H9 (cell line): ENCODE measurements around the gene IQSEC1. TPM values are rescaled to one million over a fixed set of nuclear protein-coding genes. Genes with fewer than 3 reads are reported as not detected.

Source experiments
- DNase-seq: peaks from one replicate; pipeline ENCODE4 v3.0.0-alpha.2; 2017
- H2AFZ ChIP-seq: one replicate; pipeline ENCODE4 v1.6.1; 2013; ENCODE audit warnings: mild to moderate bottlenecking, low read length, control low read depth, moderate library complexity
- H2AK5ac ChIP-seq: 2 replicates; pipeline ENCODE4 v1.6.1; 2013; ENCODE audit warnings: low read length, control low read depth, mixed read lengths; ENCODE audit not compliant: insufficient read length
- H2BK120ac ChIP-seq: one replicate; pipeline ENCODE4 v1.6.1; 2013; ENCODE audit warnings: low read depth, mild to moderate bottlenecking, low read length, control low read depth, inconsistent platforms; ENCODE audit not compliant: poor library complexity, severe bottlenecking
- H2BK12ac ChIP-seq: 2 replicates; pipeline ENCODE4 v1.6.1; 2013; ENCODE audit warnings: low read length, control low read depth, mixed read lengths, low read depth; ENCODE audit not compliant: insufficient read length
- H2BK15ac ChIP-seq: 2 replicates; pipeline ENCODE4 v1.6.1; 2013; ENCODE audit warnings: low read depth, low read length, control low read depth
- H2BK20ac ChIP-seq: one replicate; pipeline ENCODE4 v1.6.1; 2013; ENCODE audit warnings: low read depth, mild to moderate bottlenecking, low read length, control low read depth, inconsistent platforms; ENCODE audit not compliant: poor library complexity, severe bottlenecking
- H2BK5ac ChIP-seq: 2 replicates; pipeline ENCODE4 v1.6.1; 2013; ENCODE audit warnings: low read length, control low read depth, mixed read lengths; ENCODE audit not compliant: insufficient read length
- H3K14ac ChIP-seq: 2 replicates; pipeline ENCODE4 v1.6.1; 2013; ENCODE audit warnings: low read length, control low read depth; ENCODE audit not compliant: insufficient read depth
- H3K18ac ChIP-seq: 2 replicates; pipeline ENCODE4 v1.6.1; 2013; ENCODE audit warnings: low read depth, mild to moderate bottlenecking, mixed read lengths, low read length, control low read depth; ENCODE audit not compliant: insufficient read length
- H3K23ac ChIP-seq: 2 replicates; pipeline ENCODE4 v1.6.1; 2013; ENCODE audit warnings: low read length, control low read depth, mixed read lengths, low read depth; ENCODE audit not compliant: insufficient read length
- H3K23me2 ChIP-seq: 2 replicates; pipeline ENCODE4 v1.6.1; 2013; ENCODE audit warnings: low read depth, mild to moderate bottlenecking, mixed read lengths, low read length, control low read depth; ENCODE audit not compliant: insufficient read length, poor library complexity, severe bottlenecking
- H3K27ac ChIP-seq: 2 replicates; pipeline ENCODE4 v1.5.1; 2013; ENCODE audit warnings: low read length, control low read depth, mixed read lengths, low read depth; ENCODE audit not compliant: insufficient read length
- H3K27me3 ChIP-seq: 2 replicates; pipeline ENCODE4 v1.6.1; 2013; ENCODE audit warnings: low read length, control low read depth, inconsistent platforms; ENCODE audit not compliant: insufficient read depth
- H3K4ac ChIP-seq: 2 replicates; pipeline ENCODE4 v1.6.1; 2013; ENCODE audit warnings: low read depth, mild to moderate bottlenecking, control low read depth, inconsistent platforms, low read length, moderate library complexity
- H3K4me1 ChIP-seq: 2 replicates; pipeline ENCODE4 v1.6.1; 2013; ENCODE audit warnings: low read length, control low read depth, inconsistent platforms; ENCODE audit not compliant: insufficient read depth
- H3K4me2 ChIP-seq: 2 replicates; pipeline ENCODE4 v1.6.1; 2013; ENCODE audit warnings: low read length, control low read depth, mixed read lengths; ENCODE audit not compliant: insufficient read length, insufficient read depth
- H3K56ac ChIP-seq: 2 replicates; pipeline ENCODE4 v1.6.1; 2013; ENCODE audit warnings: low read depth, mild to moderate bottlenecking, mixed read lengths, low read length, control low read depth; ENCODE audit not compliant: insufficient read length
- H3K79me1 ChIP-seq: 2 replicates; pipeline ENCODE4 v1.6.1; 2013; ENCODE audit warnings: low read depth, mild to moderate bottlenecking, moderate library complexity, low read length, control low read depth, inconsistent platforms; ENCODE audit not compliant: insufficient read depth, poor library complexity, severe bottlenecking
- H3K79me2 ChIP-seq: 2 replicates; pipeline ENCODE4 v1.6.1; 2013; ENCODE audit warnings: low read length, control low read depth, inconsistent platforms; ENCODE audit not compliant: insufficient read depth
- H3K9ac ChIP-seq: 2 replicates; pipeline ENCODE4 v1.6.1; 2013; ENCODE audit warnings: low read length, control low read depth, mixed read lengths; ENCODE audit not compliant: insufficient read length; ENCODE audit errors: extremely low read depth
- H3K9me3 ChIP-seq: one replicate; pipeline ENCODE4 v1.6.1; 2013; ENCODE audit warnings: low read depth, low read length, inconsistent platforms; ENCODE audit not compliant: control insufficient read depth
- H3T11ph ChIP-seq: one replicate; pipeline ENCODE4 v1.6.1; 2013; ENCODE audit warnings: mild to moderate bottlenecking, low read length, control low read depth, inconsistent platforms
- H4K20me1 ChIP-seq: one replicate; pipeline ENCODE4 v1.6.1; 2013; ENCODE audit not compliant: control insufficient read depth, insufficient read length, insufficient read depth
- H4K5ac ChIP-seq: 2 replicates; pipeline ENCODE4 v1.6.1; 2013; ENCODE audit warnings: low read depth, mild to moderate bottlenecking, mixed read lengths, low read length, control low read depth; ENCODE audit not compliant: insufficient read length
- H4K8ac ChIP-seq: replicated peaks from 2 replicates; pipeline ENCODE4 v1.6.1; 2013; ENCODE audit warnings: low read length, control low read depth, mixed read lengths, low read depth; ENCODE audit not compliant: insufficient read length
- H4K91ac ChIP-seq: 2 replicates; pipeline ENCODE4 v1.6.1; 2013; ENCODE audit warnings: low read depth, mild to moderate bottlenecking, moderate library complexity, mixed read lengths, low read length, control low read depth; ENCODE audit not compliant: insufficient read length
- H3K27ac Mint-ChIP-seq, 3 experiments: 2 replicates in 2 of 3; 3 replicates in 1 of 3; pipeline ENCODE4 v1.8.0; 2020 to 2021; ENCODE audit warnings: mixed read lengths in 3 of 3, mild to moderate bottlenecking in 1 of 3, moderate library complexity in 1 of 3
- H3K27me3 Mint-ChIP-seq: 2 replicates; pipeline ENCODE4 v1.8.0; 2021; ENCODE audit warnings: low read depth, mild to moderate bottlenecking, moderate library complexity, mixed read lengths
- H3K36me3 Mint-ChIP-seq, 3 experiments: 2 replicates in 2 of 3; 3 replicates in 1 of 3; pipeline ENCODE4 v1.8.0; 2020 to 2021; ENCODE audit warnings: low read depth in 3 of 3, mixed read lengths in 3 of 3; ENCODE audit not compliant: insufficient read depth in 1 of 3
- H3K4me1 Mint-ChIP-seq, 2 experiments: 2 replicates each; pipeline ENCODE4 v1.8.0; 2020; ENCODE audit warnings: mixed read lengths in 2 of 2
- H3K4me3 Mint-ChIP-seq, 2 experiments: 2 replicates in 1 of 2; 3 replicates in 1 of 2; pipeline ENCODE4 v1.8.0; 2020 to 2021; ENCODE audit warnings: mild to moderate bottlenecking in 2 of 2, mixed read lengths in 2 of 2, moderate library complexity in 1 of 2
- H3K9me3 Mint-ChIP-seq, 2 experiments: 2 replicates in 1 of 2; 3 replicates in 1 of 2; pipeline ENCODE4 v1.8.0; 2020; ENCODE audit warnings: mild to moderate bottlenecking in 2 of 2, mixed read lengths in 2 of 2, moderate library complexity in 1 of 2
- CTCF ChIP-seq: fragments of 200-600 bp; sonication (generic); conservative IDR thresholded peaks from 3 replicates; pipeline ENCODE4 v1.8.0; 2021; ENCODE audit warnings: antibody characterized with exemption, mild to moderate bottlenecking
- WGBS: extraction: QIAGEN DNeasy Blood & Tissue Kit; methylation state at CpG from one replicate; pipeline ENCODE4 v1.1.7; 2013; ENCODE audit warnings: missing lambda C conversion rate, low lambda C conversion rate, mixed read lengths; ENCODE audit not compliant: insufficient read length; ENCODE audit errors: extremely low coverage; 5-methylcytosine and 5-hydroxymethylcytosine counted together
- total RNA-seq: library from RNA; stranded (reverse); gene quantifications from 2 replicates; pipeline ENCODE4 v1.2.1, GENCODE V29; 2021

The IQSEC1 gene
- total RNA-seq, 1 experiment from 2014 or later, result 19.1 TPM

GRCh38 chr3:12959410-12959809 lies 113.8 kb downstream of the IQSEC1 start:
- H2BK12ac ChIP-seq, result no peak overlapping the region
- no peak overlapping the region for H3K4me3 Mint-ChIP-seq
- no peak overlapping the region for H3K4me2 ChIP-seq
- H4K91ac ChIP-seq, result no peak overlapping the region
- peaks cover 3% of the 10 kb centered on the region for H3K79me1 ChIP-seq
- no peaks in the 10 kb centered on the region for H4K20me1 ChIP-seq
- H3K27me3 Mint-ChIP-seq, result no peaks in the 10 kb centered on the region
- no peak overlapping the region for H3T11ph ChIP-seq
- no peak overlapping the region for H2BK120ac ChIP-seq
- H3K56ac ChIP-seq, result no peak overlapping the region
- H3K27ac ChIP-seq, result no peak overlapping the region
- no peak overlapping the region for H2BK5ac ChIP-seq
- H3K36me3 Mint-ChIP-seq, result peaks cover 0 to 5% (median 3%) of the 10 kb centered on the region in 3 experiments; a peak in 1 of 7 replicates
- no peak overlapping the region for H3K4ac ChIP-seq
- H3K4me1 Mint-ChIP-seq, result peaks cover 15 to 29% of the 10 kb centered on the region in 2 experiments
- no peaks in the 10 kb centered on the region for H3K9me3 Mint-ChIP-seq
- no peak overlapping the region for H2BK20ac ChIP-seq
- H3K23me2 ChIP-seq, result no peaks in the 10 kb centered on the region
- no peak for DNase-seq
- H2BK15ac ChIP-seq, result no peak overlapping the region
- H3K27ac Mint-ChIP-seq, result no peak overlapping the region; a peak in 1 of 7 replicates
- H3K9ac ChIP-seq, result no peak overlapping the region
- TF ChIP-seq CTCF, result no peak
- H4K8ac ChIP-seq, result no peak overlapping the region
- no peak overlapping the region for H3K18ac ChIP-seq
- H3K9me3 ChIP-seq, result no peaks in the 10 kb centered on the region
- no peak overlapping the region for H3K23ac ChIP-seq
- no peak overlapping the region for H4K5ac ChIP-seq
- H3K14ac ChIP-seq, result no peak overlapping the region
- H3K27me3 ChIP-seq, result no peaks in the 10 kb centered on the region
- H2AFZ ChIP-seq, result no peak overlapping the region
- no peaks in the 10 kb centered on the region; the same call in 1 of the 2 replicates for H3K79me2 ChIP-seq
- WGBS, result no CpG with 5 or more reads among the region's 7 CpGs
- peaks cover 4% of the 10 kb centered on the region; the same call in 1 of the 2 replicates for H3K4me1 ChIP-seq
- H2AK5ac ChIP-seq, result no peak overlapping the region
